ENCODE results near the gene NAA80.

DNA sequence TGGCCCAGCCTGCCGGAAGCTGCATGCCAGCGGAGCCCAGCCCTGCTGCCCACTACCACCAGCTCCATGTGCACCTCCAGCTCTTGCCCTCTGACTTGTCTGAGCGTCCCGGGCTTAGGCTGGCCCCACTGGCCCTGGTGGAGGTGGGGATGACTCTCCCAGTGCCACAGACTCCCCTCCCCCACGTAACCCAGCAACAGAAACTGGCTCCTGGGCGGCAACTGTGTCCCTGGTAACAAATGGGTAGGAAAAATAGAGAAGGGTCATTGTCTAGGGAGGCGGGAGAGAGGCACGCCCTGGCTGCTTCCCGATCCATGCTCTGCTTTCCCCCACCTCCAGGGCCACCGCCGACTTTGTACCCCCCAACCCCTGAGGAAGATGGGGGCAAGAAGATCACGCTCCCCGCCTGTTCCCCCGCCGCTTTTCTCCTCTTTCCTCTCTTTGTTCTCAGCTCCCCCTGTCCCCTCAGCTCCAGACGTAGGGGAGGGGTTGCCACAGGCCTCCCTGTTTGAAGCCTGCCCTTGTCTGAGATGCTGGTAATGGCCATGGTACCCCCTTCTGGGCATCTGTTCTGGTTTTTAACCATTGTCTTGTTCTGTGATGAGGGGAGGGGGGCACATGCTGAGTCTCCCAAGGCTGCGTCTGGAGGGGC is 41.0 kb downstream of the NAA80 start:
- TF ChIP-seq, protein P1, sequence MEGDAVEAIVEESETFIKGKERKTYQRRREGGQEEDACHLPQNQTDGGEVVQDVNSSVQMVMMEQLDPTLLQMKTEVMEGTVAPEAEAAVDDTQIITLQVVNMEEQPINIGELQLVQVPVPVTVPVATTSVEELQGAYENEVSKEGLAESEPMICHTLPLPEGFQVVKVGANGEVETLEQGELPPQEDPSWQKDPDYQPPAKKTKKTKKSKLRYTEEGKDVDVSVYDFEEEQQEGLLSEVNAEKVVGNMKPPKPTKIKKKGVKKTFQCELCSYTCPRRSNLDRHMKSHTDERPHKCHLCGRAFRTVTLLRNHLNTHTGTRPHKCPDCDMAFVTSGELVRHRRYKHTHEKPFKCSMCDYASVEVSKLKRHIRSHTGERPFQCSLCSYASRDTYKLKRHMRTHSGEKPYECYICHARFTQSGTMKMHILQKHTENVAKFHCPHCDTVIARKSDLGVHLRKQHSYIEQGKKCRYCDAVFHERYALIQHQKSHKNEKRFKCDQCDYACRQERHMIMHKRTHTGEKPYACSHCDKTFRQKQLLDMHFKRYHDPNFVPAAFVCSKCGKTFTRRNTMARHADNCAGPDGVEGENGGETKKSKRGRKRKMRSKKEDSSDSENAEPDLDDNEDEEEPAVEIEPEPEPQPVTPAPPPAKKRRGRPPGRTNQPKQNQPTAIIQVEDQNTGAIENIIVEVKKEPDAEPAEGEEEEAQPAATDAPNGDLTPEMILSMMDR (IDR thresholded peaks at IDR 0.05; ENCODE audit: insufficient read depth, low read depth, low read length) = no peak
- no peak for TF ChIP-seq EZH2 (IDR thresholded peaks at IDR 0.05; ENCODE audit: insufficient read depth, low read length)

All from astrocyte (in vitro differentiated cells and primary cell).